Erythroblast (primary cell): ENCODE results near the gene TRAF3IP1.
A peak's percentile ranks its signal among the peaks of the same experiment; 100 is the strongest.
"Not testable (repeated sequence)": the region's sequence is repeated elsewhere in the genome, so short reads cannot be mapped to it uniquely, and the experiment has no call there.

Experiments used
- DNase-seq, 2 experiments: peaks; one replicate each; lab custom pipeline; 2025; lab: John Stamatoyannopoulos, UW
- GATA1 ChIP-seq: IDR thresholded peaks from 2 replicates; pipeline ENCODE4 v1.6.1; 2011; ENCODE audit warnings: low read depth, mild to moderate bottlenecking, control low read depth, low read length, moderate library complexity
- POLR2A ChIP-seq: IDR thresholded peaks from 2 replicates; pipeline ENCODE4 v1.6.1; 2011; ENCODE audit warnings: mild to moderate bottlenecking, low read length

The TRAF3IP1 gene

DNA sequence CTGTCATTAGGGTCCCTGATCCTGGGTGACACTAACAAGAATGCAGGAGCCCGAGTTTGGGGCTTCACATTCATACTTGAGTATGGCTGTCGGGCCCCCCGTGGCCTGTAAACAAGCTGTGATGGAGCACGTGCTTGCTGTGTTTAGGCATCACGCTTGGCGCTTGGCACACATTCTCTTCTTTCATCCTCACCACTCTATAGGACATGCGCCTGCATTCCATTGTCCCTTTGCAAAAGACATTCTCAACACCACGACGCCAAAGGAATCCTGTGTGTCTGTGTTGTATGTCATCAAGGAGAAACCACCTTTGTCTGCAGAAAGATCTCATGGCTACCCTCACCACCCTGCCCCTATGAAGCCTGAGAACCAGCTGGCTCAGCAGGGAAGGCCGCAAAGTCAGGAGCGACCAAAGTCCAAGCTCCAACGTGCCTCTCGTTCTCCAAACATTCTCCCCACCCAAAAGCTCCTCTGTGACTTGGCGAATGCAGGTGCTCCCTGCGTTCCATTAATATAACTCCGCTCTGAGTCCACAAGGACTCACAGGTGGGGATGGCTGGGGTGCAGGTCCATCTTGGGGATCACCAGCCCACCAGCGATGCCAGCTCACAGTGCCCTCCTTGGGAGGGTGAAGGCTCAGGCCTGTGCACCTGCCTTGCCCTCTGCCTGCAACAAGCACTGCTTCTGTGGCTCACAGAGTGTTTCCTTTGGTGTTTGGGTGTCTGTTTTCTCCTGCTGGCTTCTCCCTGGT lies 25.8 kb upstream of the TRAF3IP1 start:
- TF ChIP-seq POLR2A, result no peak
- TF ChIP-seq GATA1, result no peak
- no peak for DNase-seq

DNA sequence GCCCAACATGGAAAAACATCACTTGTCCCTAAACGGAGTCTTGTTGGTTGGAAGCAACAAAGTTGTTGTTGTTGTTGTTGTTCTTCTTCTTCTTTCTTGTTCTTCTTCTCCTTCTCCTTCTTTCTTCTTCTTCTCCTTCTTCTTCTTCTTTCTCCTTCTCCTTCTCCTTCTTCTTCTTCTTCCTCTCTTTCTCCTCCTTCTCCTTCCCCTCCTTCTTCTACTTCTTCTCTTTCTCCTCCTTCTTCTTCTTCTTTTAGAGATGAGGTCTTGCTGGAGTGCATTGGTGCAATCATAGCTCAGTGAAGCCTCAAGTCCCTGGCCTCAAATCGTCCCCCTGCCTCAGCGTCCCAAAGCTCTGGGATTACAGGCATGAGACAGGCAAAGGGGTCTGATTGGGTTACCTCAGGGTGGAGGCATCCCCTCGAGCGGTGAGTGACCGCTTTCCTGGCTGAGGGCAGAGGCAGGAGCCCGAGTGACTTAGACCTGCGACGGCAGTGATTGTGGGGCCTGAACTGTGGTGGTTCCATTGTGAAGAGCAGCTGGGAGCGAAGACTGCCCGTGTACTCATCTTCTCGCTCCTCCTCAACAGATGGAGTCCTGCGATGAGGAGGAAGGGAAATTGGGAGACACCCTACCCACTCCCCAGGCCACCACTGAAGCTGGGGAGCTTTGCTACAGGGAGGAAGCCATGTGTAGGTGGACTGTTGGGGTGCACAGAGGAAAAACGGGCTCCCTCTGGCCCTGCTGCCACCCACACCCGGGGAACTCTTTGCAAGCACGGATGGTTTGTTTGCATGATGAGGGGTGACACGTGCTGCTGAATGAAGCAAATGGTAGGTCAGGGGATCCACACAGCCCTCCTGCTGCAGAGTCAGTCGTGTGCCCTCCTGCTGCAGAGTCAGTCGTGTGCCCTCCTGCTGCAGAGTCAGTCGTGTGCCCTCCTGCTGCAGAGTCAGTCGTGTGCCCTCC lies 24.9 kb upstream of the TRAF3IP1 start:
- no peak for DNase-seq
- TF ChIP-seq POLR2A (no peak), GATA1 (no peak)

- TF ChIP-seq GATA1, result no peak
- no peak for TF ChIP-seq POLR2A
- no peak for DNase-seq
These were observed 23.5 kb upstream of the TRAF3IP1 start for GRCh38 chr2:238296638-238297457.

DNA sequence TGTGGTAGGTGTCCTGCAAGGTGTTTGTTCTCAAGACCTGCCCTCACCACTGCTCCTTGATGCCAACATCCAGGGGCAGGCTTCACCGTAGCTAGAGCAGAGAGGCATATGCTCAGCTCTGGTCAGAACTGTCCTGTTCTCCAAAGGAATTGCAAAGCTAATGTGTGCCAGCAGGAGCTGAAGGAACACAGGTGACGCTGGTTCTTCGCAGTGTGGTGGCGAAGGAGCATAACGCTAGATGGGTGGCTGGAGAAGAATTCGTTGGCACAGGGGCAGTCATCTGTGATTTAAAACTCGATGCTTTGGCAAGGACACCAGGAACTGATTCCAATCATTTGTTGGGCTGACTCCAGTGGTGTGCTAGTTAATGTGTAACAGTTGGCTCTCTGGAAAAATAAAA lies 20.5 kb upstream of the TRAF3IP1 start:
- no peak for TF ChIP-seq GATA1
- no peak for TF ChIP-seq POLR2A
- no peak for DNase-seq

DNA sequence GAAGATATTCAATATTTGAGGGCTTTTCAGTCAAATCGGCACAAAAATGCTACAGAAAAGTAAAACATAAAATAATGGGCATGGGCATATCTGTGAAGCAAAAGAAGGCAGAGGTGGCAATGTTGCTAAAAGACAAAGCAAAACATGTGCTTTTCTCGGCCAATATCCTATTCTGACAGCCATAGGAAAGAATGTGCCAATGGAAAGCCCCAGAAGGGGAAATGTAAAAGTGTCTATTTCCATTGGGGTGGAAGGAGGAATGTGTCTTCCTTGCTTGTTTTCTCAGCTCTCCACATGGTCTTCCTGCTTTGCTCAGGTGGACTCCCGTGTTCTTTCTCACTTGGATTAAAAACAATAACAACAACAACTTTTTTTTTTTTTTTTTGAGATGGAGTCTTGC lies 18.2 kb upstream of the TRAF3IP1 start:
- DNase-seq, result no peak
- TF ChIP-seq GATA1, result no peak
- no peak for TF ChIP-seq POLR2A

DNA sequence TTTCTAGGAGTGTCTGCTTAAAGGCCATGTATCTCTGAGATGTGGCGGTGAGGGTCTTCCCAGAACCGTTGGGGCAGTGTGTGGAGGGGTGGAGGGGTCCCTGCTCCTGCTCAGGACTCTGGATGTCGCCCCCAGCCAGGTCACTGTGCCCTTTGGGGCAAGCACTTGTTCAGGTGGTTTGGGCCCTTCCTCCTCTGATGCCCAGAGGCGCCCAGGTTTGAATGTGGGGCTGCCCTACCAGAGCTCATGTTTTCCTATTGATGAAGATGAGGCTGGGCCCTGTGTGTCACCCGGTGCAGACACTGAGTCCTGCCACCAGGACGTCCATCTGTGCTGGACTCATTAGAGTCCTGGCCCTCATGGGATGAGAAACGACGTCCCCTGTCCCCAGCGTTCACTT lies 17.6 kb upstream of the TRAF3IP1 start:
- no peak for TF ChIP-seq GATA1
- no peak for TF ChIP-seq POLR2A
- no peak for DNase-seq

- DNase-seq, result no peak
- TF ChIP-seq POLR2A (no peak), GATA1 (no peak)
These were observed 16.2 kb upstream of the TRAF3IP1 start for GRCh38 chr2:238304116-238304515.

- DNase-seq, result no peak
- TF ChIP-seq GATA1 (no peak), POLR2A (no peak)
These were observed 15.0 kb upstream of the TRAF3IP1 start for GRCh38 chr2:238305092-238305862.

DNA sequence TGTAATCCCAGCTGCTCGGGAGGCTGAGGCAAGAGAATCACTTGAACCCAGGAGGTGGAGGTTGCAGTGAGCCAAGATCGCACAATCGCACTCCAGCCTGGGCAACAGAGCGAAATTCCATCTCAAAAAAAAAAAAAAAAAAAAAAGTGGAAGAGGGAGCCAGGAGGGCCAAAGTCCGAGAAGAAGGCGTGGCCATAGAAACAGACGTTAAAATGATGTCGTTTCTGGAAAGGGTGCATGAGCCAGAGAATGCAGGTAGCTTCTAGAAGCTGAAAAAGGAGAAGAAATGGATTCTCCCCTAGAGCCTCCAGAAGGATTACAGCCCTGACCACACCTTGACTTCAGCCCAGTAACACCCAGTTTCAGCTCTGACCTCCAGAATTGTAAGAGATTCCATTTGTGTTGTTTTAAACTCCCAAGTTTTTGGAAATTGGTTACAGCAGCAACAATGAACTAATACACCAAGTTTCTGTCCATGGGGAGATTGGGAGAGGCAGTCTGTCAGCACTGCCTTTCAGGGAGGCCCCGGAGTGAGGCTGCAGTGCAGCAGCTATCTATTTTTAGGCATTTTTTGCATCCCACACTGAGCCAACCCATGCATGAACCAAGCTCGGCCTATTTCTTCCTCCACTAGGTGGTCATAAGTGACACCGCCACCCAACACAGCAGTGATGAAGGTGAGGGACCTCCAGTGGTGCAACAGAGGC lies 14.2 kb upstream of the TRAF3IP1 start:
- no peak for DNase-seq
- TF ChIP-seq GATA1 (no peak), POLR2A (no peak)

DNA sequence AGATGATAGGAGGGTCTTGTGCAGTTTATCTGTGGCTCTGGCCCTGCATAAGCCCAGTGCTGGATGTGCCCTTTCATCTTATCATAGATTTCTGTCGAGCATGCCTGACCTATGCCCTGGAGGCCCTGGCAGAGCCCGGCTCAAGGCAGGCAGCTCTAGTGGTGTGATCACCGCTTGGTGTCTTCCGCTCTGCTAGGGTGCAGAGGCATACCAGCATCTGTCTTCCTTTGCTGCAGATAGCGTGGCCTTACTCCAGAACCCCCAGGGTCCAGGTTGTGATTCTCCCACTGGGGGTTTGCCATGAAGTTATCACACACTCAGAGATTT lies 13.7 kb upstream of the TRAF3IP1 start:
- DNase-seq, result no peak
- TF ChIP-seq GATA1, result no peak

GRCh38 chr2:238308177-238308576 lies 12.1 kb upstream of the TRAF3IP1 start:
- peak; percentile 16 to 31 for DNase-seq
- TF ChIP-seq POLR2A, result no peak

- DNase-seq, result not testable (repeated sequence)
These were observed 9.6 kb upstream of the TRAF3IP1 start for GRCh38 chr2:238310721-238311120.
